HepG2 (cell line): ENCODE measurements around the gene PGPEP1.

Source experiments
- CREB1 ChIP-seq, 2 experiments: fragments of 450-650 bp in 1 of 2; IDR thresholded peaks; 2 replicates each; pipeline ENCODE4 v1.6.1; 2016 to 2017; ENCODE audit warnings: control low read depth in 1 of 2, mild to moderate bottlenecking in 1 of 2, missing compliant biosample characterization in 1 of 2, missing genetic modification characterization in 1 of 2
- DNMT1 ChIP-seq: sonication (generic); formaldehyde crosslinking; IDR thresholded peaks from 2 replicates; pipeline ENCODE4 v1.5.1; 2020; ENCODE audit warnings: mild to moderate bottlenecking, missing genetic modification reagents
- ELF1 ChIP-seq: sonication (generic); formaldehyde crosslinking; IDR thresholded peaks from 2 replicates; pipeline ENCODE4 v1.4.0; 2020; ENCODE audit warnings: missing genetic modification reagents
- NFIC ChIP-seq: IDR thresholded peaks from 2 replicates; pipeline ENCODE4 v1.6.1; 2012; ENCODE audit warnings: mild to moderate bottlenecking, low read length, inconsistent platforms
- POLR2AphosphoS5 ChIP-seq: IDR thresholded peaks from 2 replicates; pipeline ENCODE4 v1.6.1; 2012; ENCODE audit warnings: low read depth, low read length
- SMARCC2 ChIP-seq: fragments of 450-650 bp; IDR thresholded peaks from 2 replicates; pipeline ENCODE4 v1.6.1; 2017; ENCODE audit warnings: antibody characterized with exemption, mild to moderate bottlenecking
- SP5 ChIP-seq: IDR thresholded peaks from 2 replicates; pipeline ENCODE4 v1.6.1; 2016; ENCODE audit warnings: low read depth, borderline replicate concordance
- ZBTB38 ChIP-seq: sonication (generic); formaldehyde crosslinking; IDR thresholded peaks from 2 replicates; pipeline ENCODE4 v1.5.1; 2020; ENCODE audit warnings: mild to moderate bottlenecking, missing genetic modification reagents
- ZNF121 ChIP-seq: sonication (generic); formaldehyde crosslinking; IDR thresholded peaks from 2 replicates; pipeline ENCODE4 v1.5.0; 2020; ENCODE audit warnings: mild to moderate bottlenecking, missing genetic modification reagents
- TF ChIP-seq, protein P1 (sequence below): sonication (generic); formaldehyde crosslinking; IDR thresholded peaks from 2 replicates; pipeline ENCODE4 v1.5.0; 2020; ENCODE audit warnings: mild to moderate bottlenecking, missing genetic modification reagents, moderate library complexity

DNA sequence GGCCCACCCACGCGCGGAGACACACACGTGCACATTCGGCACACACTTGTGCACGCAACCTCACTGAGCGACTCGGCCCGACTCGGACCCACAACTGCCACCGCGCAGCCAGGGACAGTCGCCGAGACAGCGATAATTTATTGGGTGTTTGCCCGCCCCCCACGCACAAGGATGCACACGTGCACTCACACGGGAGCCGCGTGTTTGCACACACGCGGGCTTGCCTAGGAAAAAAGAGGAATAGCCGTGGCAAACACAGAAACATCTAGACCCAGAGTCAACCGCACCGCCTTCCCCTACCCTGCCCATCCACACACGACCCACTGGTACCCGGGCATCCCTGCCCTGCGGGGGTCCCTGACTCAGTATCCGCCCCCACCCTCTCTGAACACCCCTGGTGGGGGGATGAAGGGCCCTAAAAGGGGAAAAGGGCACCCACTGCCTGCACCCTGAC, 77.7 kb downstream of the PGPEP1 start:
- TF ChIP-seq SP5 (CRISPR knock-in tag) = no peak
- TF ChIP-seq DNMT1 (CRISPR knock-in tag) = no peak
- no peak for TF ChIP-seq SMARCC2
- no peak for TF ChIP-seq POLR2AphosphoS5
- TF ChIP-seq ZBTB38 (CRISPR knock-in tag) = peak; percentile 72; the same call in 1 of the 2 replicates
- no peak for TF ChIP-seq ZNF121 (CRISPR knock-in tag)
- TF ChIP-seq, protein P1, sequence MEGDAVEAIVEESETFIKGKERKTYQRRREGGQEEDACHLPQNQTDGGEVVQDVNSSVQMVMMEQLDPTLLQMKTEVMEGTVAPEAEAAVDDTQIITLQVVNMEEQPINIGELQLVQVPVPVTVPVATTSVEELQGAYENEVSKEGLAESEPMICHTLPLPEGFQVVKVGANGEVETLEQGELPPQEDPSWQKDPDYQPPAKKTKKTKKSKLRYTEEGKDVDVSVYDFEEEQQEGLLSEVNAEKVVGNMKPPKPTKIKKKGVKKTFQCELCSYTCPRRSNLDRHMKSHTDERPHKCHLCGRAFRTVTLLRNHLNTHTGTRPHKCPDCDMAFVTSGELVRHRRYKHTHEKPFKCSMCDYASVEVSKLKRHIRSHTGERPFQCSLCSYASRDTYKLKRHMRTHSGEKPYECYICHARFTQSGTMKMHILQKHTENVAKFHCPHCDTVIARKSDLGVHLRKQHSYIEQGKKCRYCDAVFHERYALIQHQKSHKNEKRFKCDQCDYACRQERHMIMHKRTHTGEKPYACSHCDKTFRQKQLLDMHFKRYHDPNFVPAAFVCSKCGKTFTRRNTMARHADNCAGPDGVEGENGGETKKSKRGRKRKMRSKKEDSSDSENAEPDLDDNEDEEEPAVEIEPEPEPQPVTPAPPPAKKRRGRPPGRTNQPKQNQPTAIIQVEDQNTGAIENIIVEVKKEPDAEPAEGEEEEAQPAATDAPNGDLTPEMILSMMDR (CRISPR knock-in tag) = no peak
- no peak for TF ChIP-seq ELF1 (CRISPR knock-in tag)
- no peak for TF ChIP-seq NFIC
- no peak for TF ChIP-seq CREB1 (IDR thresholded peaks at IDR 0.05)
- TF ChIP-seq CREB1 (CRISPR knock-in tag; IDR thresholded peaks at IDR 0.05) = no peak
